Retina (tissue), 1 donor: ENCODE measurements around the gene GAS2.

Experiments used
- DNase-seq: peaks from one replicate; pipeline ENCODE4 v3.0.0-alpha.2; 2016

The GAS2 gene

GRCh38 chr11:22728600-22729389 is 62.4 kb downstream of the GAS2 start:
- peak; percentile 18 for DNase-seq

- DNase-seq: no peak
Observed at GRCh38 chr11:22730319-22730718, 63.9 kb downstream of the GAS2 start.

GRCh38 chr11:22732588-22732987 is 66.2 kb downstream of the GAS2 start:
- no peak for DNase-seq

DNA sequence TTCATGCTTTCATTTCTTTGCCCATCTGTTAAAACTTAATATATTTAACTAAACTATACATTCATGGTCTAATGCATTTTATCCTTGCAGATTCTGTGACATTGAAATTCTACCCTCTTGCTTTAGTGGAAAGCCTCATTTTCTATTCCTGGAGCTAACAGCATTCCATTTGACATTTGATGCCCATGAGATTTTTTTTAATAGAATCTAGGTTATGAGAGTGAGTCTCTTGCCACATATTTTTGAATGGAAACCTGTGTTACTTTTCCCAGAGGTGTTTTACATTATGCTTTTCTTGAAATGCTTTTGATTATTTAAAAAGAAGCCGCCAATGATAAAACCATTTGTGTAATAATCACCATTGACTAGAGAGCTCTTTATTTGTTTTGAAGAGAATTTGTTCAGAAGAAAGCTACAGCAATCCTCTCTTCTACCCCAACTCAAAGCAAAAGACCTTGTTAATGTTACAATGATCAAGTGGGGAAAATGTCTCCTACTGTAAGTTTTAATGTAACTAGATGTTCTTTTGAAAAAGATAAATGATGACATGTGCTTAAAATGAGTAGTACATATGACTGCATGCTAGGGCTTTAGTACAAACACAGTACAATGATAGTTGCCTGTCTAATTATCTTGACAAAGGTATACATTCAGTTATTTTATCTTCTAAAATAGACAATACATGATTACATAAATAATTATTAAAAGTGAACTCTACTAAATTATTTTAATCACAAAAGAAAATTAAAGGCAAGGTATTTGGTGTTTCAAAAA is 67.3 kb downstream of the GAS2 start:
- peak; percentile 13 for DNase-seq

DNA sequence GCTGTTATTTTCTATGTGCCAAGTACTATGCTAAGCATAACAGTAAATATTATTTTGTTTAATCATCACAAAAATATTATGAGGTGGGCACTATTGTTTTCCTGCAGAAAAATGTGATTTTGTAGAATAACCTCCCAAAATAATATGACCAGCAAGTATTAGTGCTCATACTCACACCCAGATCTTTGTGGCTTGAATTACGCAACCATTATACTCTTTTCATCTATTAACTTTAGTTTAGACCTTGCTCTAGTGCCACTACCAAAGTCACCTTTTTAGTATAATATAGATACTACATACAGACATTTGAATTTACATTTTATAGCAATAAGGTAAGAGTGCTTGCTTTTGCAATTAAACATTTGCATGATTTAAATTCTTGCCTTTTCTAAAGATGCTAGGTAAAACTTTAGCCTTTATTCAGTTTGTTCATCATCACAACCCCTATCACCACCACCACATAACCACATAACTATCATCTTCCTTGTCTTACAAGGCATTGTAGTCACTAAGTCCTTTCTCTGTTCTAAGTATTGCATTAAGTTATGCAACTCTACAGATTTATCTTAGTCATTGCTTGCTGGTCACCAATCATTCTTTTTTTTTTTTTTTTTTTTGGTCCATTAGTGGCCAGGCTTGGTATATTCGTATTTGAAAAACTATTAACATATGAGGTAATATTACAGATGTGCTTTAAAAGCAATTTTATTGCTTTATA is 68.4 kb downstream of the GAS2 start:
- no peak for DNase-seq

DNA sequence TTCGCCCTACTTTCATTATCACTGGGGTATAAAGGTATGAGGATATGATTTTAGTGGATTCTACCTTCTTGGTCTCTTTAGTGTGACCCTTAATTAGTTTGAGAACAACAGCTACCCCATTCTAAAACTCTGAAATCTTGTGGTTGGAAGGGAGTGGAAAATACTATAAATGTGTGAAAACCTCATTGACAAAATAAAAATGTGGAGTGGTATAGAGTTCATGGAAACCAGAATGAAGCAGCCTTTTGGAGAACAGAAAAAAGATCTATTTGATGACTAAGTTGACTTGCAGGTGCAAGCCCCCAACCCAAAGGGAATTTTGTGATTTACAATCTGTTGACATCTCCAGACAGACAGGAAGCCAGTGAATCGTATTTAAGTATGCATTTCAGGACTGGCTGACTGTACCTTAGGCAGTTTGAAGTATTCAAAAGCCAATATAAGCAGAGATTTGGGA is 75.8 kb downstream of the GAS2 start:
- DNase-seq: no peak

- DNase-seq: no peak
Observed at GRCh38 chr11:22749536-22749935, 83.1 kb downstream of the GAS2 start.

GRCh38 chr11:22752908-22753310 is 86.5 kb downstream of the GAS2 start:
- no peak for DNase-seq

- peak; percentile 73 for DNase-seq
Observed at GRCh38 chr11:22753416-22753815, 87.0 kb downstream of the GAS2 start.

GRCh38 chr11:22761066-22761465 is 94.7 kb downstream of the GAS2 start:
- no peak for DNase-seq

DNA sequence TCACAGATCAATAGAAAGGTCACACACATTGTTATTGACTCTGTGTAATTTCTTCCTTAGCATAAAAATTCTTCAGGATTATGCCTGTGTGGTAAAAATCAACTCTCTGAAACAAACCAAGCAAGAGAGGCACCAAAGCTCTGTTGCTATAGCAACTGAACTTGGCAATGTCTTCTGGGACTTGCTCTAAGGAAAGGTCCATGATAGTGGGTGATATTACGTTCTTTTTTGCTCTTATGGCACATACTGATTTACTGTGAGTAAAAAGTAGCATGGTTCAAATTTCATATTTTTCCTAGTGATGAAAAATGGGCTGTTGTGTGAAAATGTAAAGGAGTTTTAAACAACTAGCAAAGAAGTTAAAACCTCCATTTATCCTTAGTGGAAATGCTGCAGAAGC is 96.8 kb downstream of the GAS2 start:
- DNase-seq: peak; percentile 37

DNA sequence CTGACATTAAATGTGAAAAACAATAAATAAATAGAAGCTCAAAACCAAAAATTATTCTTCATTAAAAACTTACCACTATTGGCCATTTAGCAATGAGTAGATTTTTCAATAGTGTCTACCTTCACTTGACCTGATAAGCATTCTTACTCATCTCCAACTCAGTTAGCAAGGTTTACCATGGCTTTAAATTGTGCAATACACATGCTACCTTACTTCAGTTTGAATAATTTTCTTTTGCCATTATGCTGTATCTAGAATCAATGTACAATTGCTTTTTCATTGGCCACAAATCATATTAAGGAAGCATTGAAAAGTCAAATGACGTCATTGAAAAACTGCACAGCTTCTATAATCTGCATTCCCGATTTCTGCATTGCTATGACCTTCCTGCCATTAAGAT is 98.3 kb downstream of the GAS2 start:
- no peak for DNase-seq

DNA sequence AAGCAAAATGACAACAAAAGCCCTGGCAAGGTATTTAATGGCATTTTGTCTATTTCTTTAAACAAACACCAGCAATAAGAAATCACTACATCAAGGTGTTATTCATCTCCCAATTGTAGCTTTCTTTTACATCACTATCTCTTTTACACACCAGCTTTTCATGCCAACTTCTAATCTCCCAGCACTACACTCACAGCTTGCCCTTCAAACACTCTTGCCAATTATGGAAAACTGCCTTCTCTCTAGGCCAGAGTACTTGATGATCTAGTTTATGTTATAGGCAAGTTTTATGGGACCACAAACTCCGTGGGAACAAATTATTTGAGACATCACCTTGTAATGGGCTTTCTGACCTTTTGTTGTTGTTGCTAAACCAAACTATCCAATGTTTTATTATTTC is 101.9 kb downstream of the GAS2 start:
- DNase-seq: no peak

DNA sequence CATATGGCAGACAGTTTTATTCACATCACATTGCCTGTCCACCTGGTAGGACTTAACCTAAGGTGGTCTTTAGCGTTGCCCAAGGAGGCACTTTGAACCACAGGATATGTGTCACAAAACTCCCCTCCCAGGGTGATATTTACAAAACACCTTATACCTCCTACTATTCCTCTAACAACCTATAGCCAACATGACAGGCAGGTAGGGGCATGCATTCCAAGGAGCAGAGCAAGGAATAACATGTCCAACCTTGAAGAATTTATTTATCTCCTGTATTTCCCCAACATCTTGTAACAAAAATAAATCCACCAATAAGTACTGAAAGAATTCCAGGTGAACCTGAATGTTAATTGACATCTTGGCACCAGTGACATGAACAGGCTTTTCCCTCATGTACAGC is 102.7 kb downstream of the GAS2 start:
- no peak for DNase-seq

DNA sequence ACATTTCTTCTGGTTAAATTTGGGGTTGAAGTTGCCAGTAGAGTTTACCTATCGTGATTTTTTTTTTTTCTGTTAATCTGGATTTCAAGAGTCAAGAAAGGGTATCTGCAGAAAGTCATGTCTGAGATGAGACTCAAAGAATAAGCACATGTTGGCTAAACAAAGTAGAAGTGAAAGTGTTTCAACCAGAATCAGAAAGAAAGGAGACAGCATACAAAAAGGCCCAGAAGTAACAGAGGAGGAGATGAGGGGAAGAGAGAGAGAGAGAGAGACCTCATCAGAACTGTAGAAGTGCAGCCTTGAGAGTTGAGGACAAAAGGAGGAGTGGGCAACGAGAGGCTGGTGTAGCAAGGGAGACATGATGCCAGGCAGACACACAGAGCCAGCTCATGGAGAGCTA is 108.3 kb downstream of the GAS2 start:
- no peak for DNase-seq

DNA sequence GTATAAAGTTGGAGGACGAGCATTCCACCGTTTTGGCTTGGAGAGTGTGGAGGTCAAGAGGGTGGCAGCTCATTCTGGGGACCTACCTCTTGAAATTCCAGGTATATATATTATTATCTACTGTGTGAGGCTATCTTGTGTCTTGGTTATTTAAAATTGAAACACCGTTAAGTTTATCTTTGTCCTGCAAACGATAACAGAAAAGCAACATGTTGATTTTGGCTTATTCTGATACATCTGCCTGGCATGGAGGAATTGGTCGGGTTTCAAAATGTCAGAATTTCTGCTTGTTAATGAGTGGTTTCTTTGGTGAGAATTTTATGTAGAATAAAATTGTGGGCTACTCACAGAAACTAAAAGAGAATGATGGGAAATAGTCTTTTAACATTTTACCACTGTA is 108.8 kb downstream of the GAS2 start:
- DNase-seq: no peak

GRCh38 chr11:22778642-22779041 is 112.2 kb downstream of the GAS2 start:
- no peak for DNase-seq

GRCh38 chr11:22779850-22780249 is 113.4 kb downstream of the GAS2 start:
- DNase-seq: no peak

GRCh38 chr11:22780952-22781593 is 114.7 kb downstream of the GAS2 start:
- DNase-seq: peak; percentile 46

- no peak for DNase-seq
Observed at GRCh38 chr11:22785251-22785650, 118.8 kb downstream of the GAS2 start.

GRCh38 chr11:22786475-22786874 is 120.1 kb downstream of the GAS2 start:
- no peak for DNase-seq

DNA sequence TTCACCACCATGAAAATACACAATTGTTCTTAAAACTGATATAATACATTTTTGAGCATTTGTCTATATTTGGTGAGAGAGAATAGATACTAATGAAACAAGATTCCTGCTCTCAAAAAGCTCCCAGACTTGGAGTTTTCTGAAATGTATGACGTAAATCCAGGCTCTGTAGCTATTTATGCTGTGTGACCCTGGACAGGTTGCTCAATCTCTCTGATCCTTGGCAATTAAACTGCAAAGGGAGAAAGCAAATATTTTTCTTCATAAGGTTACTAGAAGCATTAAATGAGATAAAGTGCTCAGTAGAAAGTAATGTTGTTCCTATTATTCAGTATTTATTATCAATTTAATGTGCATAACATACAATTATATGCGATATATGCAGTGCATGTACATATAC is 120.6 kb downstream of the GAS2 start:
- no peak for DNase-seq

DNA sequence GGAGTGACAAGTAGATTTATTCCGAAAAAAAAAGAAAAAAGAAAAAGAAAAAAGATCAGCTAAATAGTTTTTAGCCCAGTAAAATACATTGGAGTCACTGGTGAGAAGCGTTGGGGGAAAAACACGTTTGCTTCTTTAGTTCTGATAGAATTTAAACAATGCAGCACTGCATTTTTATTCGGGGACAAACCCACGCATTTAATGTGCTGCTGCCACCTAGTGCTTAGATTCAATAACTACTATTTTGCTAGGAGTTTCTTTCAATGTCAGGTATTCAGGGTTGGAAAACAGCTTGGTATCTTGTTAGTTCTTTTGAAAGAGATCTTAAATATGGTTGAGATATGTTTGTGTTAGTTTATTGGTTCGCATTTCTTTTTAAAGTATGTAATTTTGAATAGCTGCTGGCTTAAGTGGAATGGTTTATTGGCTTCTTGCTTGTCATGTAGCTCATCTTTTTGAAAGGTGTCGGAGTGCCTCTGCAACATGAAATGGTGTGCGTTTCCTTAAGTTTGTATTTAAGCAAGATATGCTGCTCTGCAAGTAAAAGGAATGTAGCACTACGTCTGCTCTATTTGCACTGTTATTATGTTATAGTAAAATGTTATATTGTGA is 121.2 kb downstream of the GAS2 start:
- DNase-seq: peak; percentile 62
